ENCODE data around the gene TLR6.

The TLR6 gene

DNA sequence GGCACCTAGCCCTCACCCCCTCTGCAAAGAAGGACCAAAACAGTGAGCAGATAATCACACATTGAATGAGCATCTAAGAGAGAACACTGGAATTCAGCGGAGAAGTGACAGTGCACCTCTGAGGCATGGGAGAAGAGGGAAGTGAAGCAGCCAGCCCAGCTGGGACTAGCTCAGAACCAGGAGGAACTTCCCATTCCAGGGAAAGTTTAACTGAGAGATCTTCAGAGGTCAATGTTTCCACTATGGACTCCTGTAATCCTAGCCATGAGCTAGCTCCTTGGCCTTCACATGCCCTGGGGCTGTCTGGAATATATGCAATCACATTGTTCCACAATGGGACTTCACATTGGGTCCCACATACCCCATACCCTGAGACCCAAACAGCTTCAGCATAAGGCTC lies 24.4 kb downstream of the TLR6 start:
- no CpG with 5 or more reads among the region's 1 CpG for WGBS, 2 donors (ENCODE audit: extremely low coverage in 2 of 2, insufficient read length in 2 of 2, insufficient replicate concordance in 1 of 2)

DNA sequence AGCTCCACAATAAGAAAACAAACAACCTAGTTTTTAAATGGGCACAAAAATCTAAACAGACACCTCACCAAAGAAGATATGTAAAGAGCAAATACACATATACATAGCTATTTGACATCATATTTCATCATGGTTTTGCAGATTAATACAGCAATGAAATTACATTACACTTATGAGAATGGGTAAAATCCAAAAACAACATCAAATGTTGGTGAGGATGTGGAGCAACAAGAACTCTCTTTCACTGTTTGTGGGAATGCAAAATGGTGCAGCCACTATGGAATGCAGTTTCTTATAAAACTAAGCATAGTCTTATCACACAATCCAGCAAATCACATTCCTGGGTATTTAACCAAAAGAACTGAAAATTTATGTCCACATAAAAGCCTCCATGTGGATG lies 25.0 kb downstream of the TLR6 start:
- Histone ChIP-seq H3K36me3 (replicated peaks in 1 of 2; ENCODE audit: control insufficient read depth in 2 of 2, insufficient read depth in 2 of 2, low read length in 2 of 2) (no peaks in the 10 kb centered on the region), H2BK120ac (ENCODE audit: low read depth, low read length) (no peak overlapping the region), H3K14ac (ENCODE audit: low read length) (no peak overlapping the region), H4K8ac (ENCODE audit: low read depth, low read length) (no peak overlapping the region), H2BK15ac (ENCODE audit: low read length) (no peak overlapping the region), H3K23ac (ENCODE audit: low read depth, low read length, poor library complexity) (no peak overlapping the region), H2BK5ac (ENCODE audit: low read length) (no peak overlapping the region), H3K4ac (ENCODE audit: low read length) (no peak overlapping the region), H3K27me3 (ENCODE audit: control insufficient read depth in 3 of 3, insufficient read depth in 3 of 3, low read depth in 1 of 3, low read length in 3 of 3) (no peaks in the 10 kb centered on the region), H2AFZ (ENCODE audit: low read length) (no peak overlapping the region), H3K4me3 (ENCODE audit: low read length in 2 of 2) (no peak overlapping the region), H3K9me3 (replicated peaks in 1 of 2; ENCODE audit: control insufficient read depth in 2 of 2, insufficient read depth in 1 of 2, low read depth in 1 of 2, low read length in 2 of 2) (no peaks in the 10 kb centered on the region), H3K79me1 (ENCODE audit: low read depth, low read length) (no peaks in the 10 kb centered on the region), H3K4me2 (ENCODE audit: insufficient read depth, low read length, poor library complexity, severe bottlenecking) (no peak overlapping the region), H3K18ac (ENCODE audit: low read length) (no peak overlapping the region), H3K4me1 (ENCODE audit: control insufficient read depth in 2 of 2, insufficient read depth in 1 of 2, low read depth in 1 of 2, low read length in 2 of 2) (no peaks in the 10 kb centered on the region), H3K27ac (replicated peaks; ENCODE audit: low read length) (no peak overlapping the region), H3K9ac (ENCODE audit: low read depth, low read length, poor library complexity) (no peak overlapping the region), H2AK5ac (ENCODE audit: low read depth, low read length) (no peak overlapping the region), H4K91ac (ENCODE audit: low read depth, low read length, poor library complexity) (no peak overlapping the region), H2BK12ac (ENCODE audit: low read length) (no peak overlapping the region)
- no peak for DNase-seq (ENCODE audit: low spot score)

More for the DNA sequence above, 24.4 kb downstream of the TLR6 start:
- Histone ChIP-seq H3K9ac (ENCODE audit: low read depth, low read length, poor library complexity) (no peak overlapping the region), H3K4me3 (ENCODE audit: low read length in 2 of 2) (no peak overlapping the region), H2AK5ac (ENCODE audit: low read depth, low read length) (no peak overlapping the region), H3K27me3 (ENCODE audit: control insufficient read depth in 3 of 3, insufficient read depth in 3 of 3, low read depth in 1 of 3, low read length in 3 of 3) (no peaks in the 10 kb centered on the region), H2BK5ac (ENCODE audit: low read length) (no peak overlapping the region), H3K36me3 (replicated peaks in 1 of 2; ENCODE audit: control insufficient read depth in 2 of 2, insufficient read depth in 2 of 2, low read length in 2 of 2) (no peaks in the 10 kb centered on the region), H4K8ac (ENCODE audit: low read depth, low read length) (no peak overlapping the region), H3K4ac (ENCODE audit: low read length) (no peak overlapping the region), H2AFZ (ENCODE audit: low read length) (no peak overlapping the region), H4K91ac (ENCODE audit: low read depth, low read length, poor library complexity) (no peak overlapping the region), H3K18ac (ENCODE audit: low read length) (no peak overlapping the region), H2BK120ac (ENCODE audit: low read depth, low read length) (no peak overlapping the region), H3K9me3 (replicated peaks in 1 of 2; ENCODE audit: control insufficient read depth in 2 of 2, insufficient read depth in 1 of 2, low read depth in 1 of 2, low read length in 2 of 2) (no peaks in the 10 kb centered on the region), H3K4me2 (ENCODE audit: insufficient read depth, low read length, poor library complexity, severe bottlenecking) (no peak overlapping the region), H3K79me1 (ENCODE audit: low read depth, low read length) (no peaks in the 10 kb centered on the region), H3K14ac (ENCODE audit: low read length) (no peak overlapping the region), H2BK15ac (ENCODE audit: low read length) (no peak overlapping the region), H2BK12ac (ENCODE audit: low read length) (no peak overlapping the region), H3K27ac (replicated peaks; ENCODE audit: low read length) (no peak overlapping the region), H3K4me1 (ENCODE audit: control insufficient read depth in 2 of 2, insufficient read depth in 1 of 2, low read depth in 1 of 2, low read length in 2 of 2) (no peaks in the 10 kb centered on the region), H3K23ac (ENCODE audit: low read depth, low read length, poor library complexity) (no peak overlapping the region)
- DNase-seq (ENCODE audit: low spot score), result no peak

DNA sequence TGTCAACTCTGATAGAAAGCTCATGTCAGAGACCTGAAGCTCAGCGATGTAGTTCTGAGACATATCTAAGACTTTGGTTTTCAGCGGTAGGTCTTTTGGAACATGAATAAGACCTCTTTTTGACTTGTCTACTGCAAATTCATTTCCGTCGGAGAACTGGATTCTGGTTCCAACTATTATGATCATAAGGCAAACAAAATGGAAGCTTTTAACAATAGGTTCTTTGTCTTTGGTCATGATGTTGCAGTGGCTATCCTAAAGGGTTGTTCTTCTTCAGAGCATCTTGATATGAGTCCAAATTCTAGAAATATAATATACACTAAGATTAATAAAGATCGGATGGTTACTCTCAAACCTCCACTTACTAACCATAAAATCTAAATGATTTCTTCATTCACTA lies 27.4 kb downstream of the TLR6 start:
- H2AK5ac ChIP-seq (ENCODE audit: low read depth, low read length), result no peak overlapping the region
- H2AFZ ChIP-seq (ENCODE audit: low read length), result no peak overlapping the region
- no peak overlapping the region for H4K91ac ChIP-seq (ENCODE audit: low read depth, low read length, poor library complexity)
- no peaks in the 10 kb centered on the region for H3K36me3 ChIP-seq (replicated peaks in 1 of 2; ENCODE audit: control insufficient read depth in 2 of 2, insufficient read depth in 2 of 2, low read length in 2 of 2)
- no peak overlapping the region for H3K14ac ChIP-seq (ENCODE audit: low read length)
- H3K27me3 ChIP-seq (ENCODE audit: control insufficient read depth in 3 of 3, insufficient read depth in 3 of 3, low read depth in 1 of 3, low read length in 3 of 3), result no peaks in the 10 kb centered on the region
- no peak overlapping the region for H3K27ac ChIP-seq (replicated peaks; ENCODE audit: low read length)
- no peaks in the 10 kb centered on the region for H3K79me1 ChIP-seq (ENCODE audit: low read depth, low read length)
- H3K18ac ChIP-seq (ENCODE audit: low read length), result no peak overlapping the region
- WGBS, 2 donors (ENCODE audit: extremely low coverage in 2 of 2, insufficient read length in 2 of 2, insufficient replicate concordance in 1 of 2), result no CpG with 5 or more reads among the region's 5 CpGs
- no peak overlapping the region for H3K9ac ChIP-seq (ENCODE audit: low read depth, low read length, poor library complexity)
- no peak overlapping the region for H3K4ac ChIP-seq (ENCODE audit: low read length)
- no peak overlapping the region for H3K4me3 ChIP-seq (ENCODE audit: low read length in 2 of 2)
- H4K8ac ChIP-seq (ENCODE audit: low read depth, low read length), result no peak overlapping the region
- H2BK5ac ChIP-seq (ENCODE audit: low read length), result no peak overlapping the region
- no peak overlapping the region for H2BK120ac ChIP-seq (ENCODE audit: low read depth, low read length)
- no peaks in the 10 kb centered on the region for H3K9me3 ChIP-seq (replicated peaks in 1 of 2; ENCODE audit: control insufficient read depth in 2 of 2, insufficient read depth in 1 of 2, low read depth in 1 of 2, low read length in 2 of 2)
- H2BK15ac ChIP-seq (ENCODE audit: low read length), result no peak overlapping the region
- no peak overlapping the region for H3K23ac ChIP-seq (ENCODE audit: low read depth, low read length, poor library complexity)
- no peak for DNase-seq (ENCODE audit: low spot score)
- H3K4me1 ChIP-seq (ENCODE audit: control insufficient read depth in 2 of 2, insufficient read depth in 1 of 2, low read depth in 1 of 2, low read length in 2 of 2), result no peaks in the 10 kb centered on the region
- no peak overlapping the region for H3K4me2 ChIP-seq (ENCODE audit: insufficient read depth, low read length, poor library complexity, severe bottlenecking)
- H2BK12ac ChIP-seq (ENCODE audit: low read length), result no peak overlapping the region

DNA sequence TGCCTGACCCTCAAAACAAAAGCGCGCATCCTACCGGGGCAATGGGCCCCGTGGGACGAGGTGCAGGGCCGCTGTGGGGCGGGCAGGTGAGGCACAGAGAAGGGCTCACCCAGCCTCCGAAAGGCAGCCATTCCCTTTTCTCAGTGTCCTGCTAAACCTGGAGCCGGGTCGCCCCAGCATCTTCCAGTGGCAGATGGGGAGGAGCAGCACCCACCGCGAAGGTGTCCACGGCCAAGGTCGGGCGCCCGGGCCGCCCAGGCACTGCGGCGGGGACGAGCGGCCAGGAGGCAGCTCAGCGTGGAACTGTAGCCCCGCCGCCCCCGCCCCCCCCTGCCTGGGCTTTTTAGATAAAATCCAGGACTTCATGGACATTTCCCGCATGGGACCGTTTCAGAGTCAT lies 32.9 kb downstream of the TLR6 start:
- Histone ChIP-seq H3K36me3 (replicated peaks in 1 of 2; ENCODE audit: control insufficient read depth in 2 of 2, insufficient read depth in 2 of 2, low read length in 2 of 2) (no peaks in the 10 kb centered on the region), H3K4ac (ENCODE audit: low read length) (no peak overlapping the region), H3K4me2 (ENCODE audit: insufficient read depth, low read length, poor library complexity, severe bottlenecking) (no peak overlapping the region), H3K4me1 (ENCODE audit: control insufficient read depth in 2 of 2, insufficient read depth in 1 of 2, low read depth in 1 of 2, low read length in 2 of 2) (no peaks in the 10 kb centered on the region), H3K79me1 (ENCODE audit: low read depth, low read length) (no peaks in the 10 kb centered on the region), H3K4me3 (ENCODE audit: low read length in 2 of 2) (no peak overlapping the region), H3K27me3 (ENCODE audit: control insufficient read depth in 3 of 3, insufficient read depth in 3 of 3, low read depth in 1 of 3, low read length in 3 of 3) (no peaks in the 10 kb centered on the region), H3K18ac (ENCODE audit: low read length) (peak overlapping the region; percentile 32), H2BK120ac (ENCODE audit: low read depth, low read length) (no peak overlapping the region), H2BK12ac (ENCODE audit: low read length) (no peak overlapping the region), H3K27ac (replicated peaks; ENCODE audit: low read length) (no peak overlapping the region), H4K8ac (ENCODE audit: low read depth, low read length) (no peak overlapping the region), H3K9me3 (replicated peaks in 1 of 2; ENCODE audit: control insufficient read depth in 2 of 2, insufficient read depth in 1 of 2, low read depth in 1 of 2, low read length in 2 of 2) (no peaks in the 10 kb centered on the region), H2BK5ac (ENCODE audit: low read length) (no peak overlapping the region), H4K91ac (ENCODE audit: low read depth, low read length, poor library complexity) (no peak overlapping the region), H2AFZ (ENCODE audit: low read length) (no peak overlapping the region), H3K23ac (ENCODE audit: low read depth, low read length, poor library complexity) (no peak overlapping the region), H2BK15ac (ENCODE audit: low read length) (no peak overlapping the region), H2AK5ac (ENCODE audit: low read depth, low read length) (no peak overlapping the region), H3K14ac (ENCODE audit: low read length) (no peak overlapping the region), H3K9ac (ENCODE audit: low read depth, low read length, poor library complexity) (no peak overlapping the region)
- no peak for DNase-seq (ENCODE audit: low spot score)
- WGBS, 2 donors (ENCODE audit: extremely low coverage in 2 of 2, insufficient read length in 2 of 2, insufficient replicate concordance in 1 of 2), result no CpG with 5 or more reads among the region's 27 CpGs
